ACHN (cell line): Measurements from ENCODE around the gene MUSK.
A peak's percentile ranks its signal among the peaks of the same experiment; 100 is the strongest.

ENCODE experiments used
- DNase-seq: peaks from one replicate; pipeline ENCODE4 v3.0.0-alpha.2; 2015
- in situ Hi-C: cut with HindIII; loops from 2 replicates; pipeline ENCODE4 v1.10.0; 2017; ENCODE audit warnings: low sequenced_read_pairs, low pct_ligation_motif_present, low pct_unique_long_range_greater_than_20kb

MUSK gene

DNA sequence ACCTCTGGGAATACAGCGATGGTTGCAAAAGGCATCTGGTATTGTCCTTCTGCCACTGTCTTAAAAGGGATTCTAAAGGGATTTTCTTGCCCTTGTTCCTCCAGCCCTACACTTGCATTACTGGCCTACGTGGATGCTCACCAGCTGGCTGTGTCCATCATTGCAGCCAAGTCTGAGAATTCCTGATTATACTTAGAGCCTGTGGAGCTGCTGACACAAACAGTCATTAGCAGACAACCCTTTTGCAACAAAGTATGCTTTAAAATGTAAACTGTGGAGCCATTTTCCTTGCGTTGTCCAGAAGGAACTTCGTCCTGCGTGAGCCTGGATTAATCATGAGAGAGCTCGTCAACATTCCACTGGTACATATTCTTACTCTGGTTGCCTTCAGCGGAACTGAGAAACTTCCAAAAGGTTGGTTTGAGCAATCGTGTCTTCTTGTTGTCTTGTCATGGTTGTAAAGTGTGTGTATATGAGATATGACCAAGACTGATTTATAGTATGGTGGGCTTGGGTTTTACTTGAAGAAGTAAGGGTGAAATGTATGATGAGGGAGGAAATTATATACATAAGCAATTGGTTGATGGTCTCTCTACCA is at the start of gene MUSK:
Gene MUSK, plus strand, starts transcription at position 222 of the 598 bp plus-strand sequence. Its CDS starts 114 bp downstream, at position 336.
- no peak for DNase-seq
- in situ Hi-C loops, result no loop called here

DNA sequence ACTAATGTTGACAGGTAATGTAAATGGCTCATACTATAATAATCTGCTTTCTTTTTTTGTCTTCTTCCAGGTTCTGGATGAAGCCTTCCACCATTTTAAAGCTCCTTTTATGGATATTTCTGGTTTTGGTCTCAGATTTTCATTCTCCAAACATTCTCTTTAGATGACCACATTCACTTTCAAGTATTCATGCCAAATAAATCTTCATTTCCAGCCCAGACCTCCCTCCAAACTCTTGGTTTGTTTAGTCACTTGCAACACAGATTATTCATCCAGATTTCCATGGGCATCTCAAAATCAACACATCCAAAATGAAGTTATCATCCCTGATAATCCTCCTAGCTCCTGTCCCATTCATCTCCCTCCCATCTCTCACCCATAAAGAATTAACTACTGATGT is 48.8 kb upstream of the MUSK start:
- in situ Hi-C loops, result no loop called here
- DNase-seq, result no peak

DNA sequence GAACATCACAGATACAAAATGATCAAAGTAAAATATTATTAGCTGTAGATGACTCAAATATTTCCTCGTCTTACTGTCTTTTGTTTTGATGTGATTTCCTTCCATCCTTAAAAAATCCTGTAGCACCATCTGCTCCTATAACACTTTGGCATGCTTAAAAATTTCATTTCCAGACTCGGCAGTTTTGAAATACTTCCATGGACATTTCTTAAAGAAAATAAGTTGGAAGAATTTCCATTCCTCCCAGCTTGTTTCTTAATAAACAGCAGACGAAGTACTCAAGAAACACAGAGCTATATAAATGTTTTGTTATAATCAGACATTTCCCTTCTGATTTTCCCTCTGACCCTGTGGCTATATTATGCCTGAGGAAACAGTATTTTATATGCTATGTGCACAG is 47.9 kb upstream of the MUSK start:
- in situ Hi-C loops, result no loop called here
- no peak for DNase-seq

DNA sequence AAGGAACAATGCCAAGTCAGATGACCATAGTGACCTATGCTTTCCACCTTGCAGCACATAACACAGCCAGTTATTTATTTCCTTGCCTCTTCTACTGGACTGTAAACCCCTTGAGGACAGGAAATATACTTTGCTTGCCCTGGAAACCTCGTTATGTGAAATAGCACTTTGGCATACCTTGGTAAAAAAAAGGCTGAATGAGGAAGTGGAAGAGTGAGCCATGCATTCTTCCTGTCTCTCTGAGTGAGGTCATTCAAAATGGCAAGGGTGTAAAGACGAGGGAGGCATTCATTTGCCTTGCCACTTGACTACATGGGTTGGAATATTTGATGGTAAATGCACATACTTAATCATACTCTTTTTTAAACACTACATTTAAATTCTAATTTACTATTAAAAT is 46.2 kb upstream of the MUSK start:
- DNase-seq, result no peak
- in situ Hi-C loops, result no loop called here

DNA sequence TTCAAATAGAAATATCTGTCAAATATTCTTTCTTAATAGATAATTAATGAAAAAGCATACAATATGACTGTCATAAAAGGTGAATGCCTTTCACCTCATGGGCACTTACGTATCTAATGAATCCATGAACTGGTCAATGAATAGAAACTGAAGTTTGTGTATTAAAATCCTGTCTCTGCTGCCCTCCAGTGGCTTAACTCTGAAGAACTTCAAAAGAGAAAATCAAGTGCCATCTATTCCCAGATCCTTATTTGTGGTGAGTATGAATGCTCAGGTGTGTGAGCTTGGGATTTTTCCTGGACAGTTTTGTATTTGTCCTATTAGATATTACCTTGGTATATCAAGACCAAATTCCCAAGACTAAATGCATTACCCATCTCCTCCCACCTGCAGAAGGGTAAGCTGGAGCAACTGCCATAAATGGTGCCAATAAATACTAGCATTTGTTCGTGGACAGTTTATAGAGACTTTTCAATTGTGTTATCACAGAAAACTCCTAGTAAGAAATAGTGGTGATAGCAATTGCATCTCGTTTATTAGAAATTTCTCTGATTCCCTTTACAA is 45.0 kb upstream of the MUSK start:
- in situ Hi-C loops, result no loop called here
- DNase-seq, result peak; percentile 57

DNA sequence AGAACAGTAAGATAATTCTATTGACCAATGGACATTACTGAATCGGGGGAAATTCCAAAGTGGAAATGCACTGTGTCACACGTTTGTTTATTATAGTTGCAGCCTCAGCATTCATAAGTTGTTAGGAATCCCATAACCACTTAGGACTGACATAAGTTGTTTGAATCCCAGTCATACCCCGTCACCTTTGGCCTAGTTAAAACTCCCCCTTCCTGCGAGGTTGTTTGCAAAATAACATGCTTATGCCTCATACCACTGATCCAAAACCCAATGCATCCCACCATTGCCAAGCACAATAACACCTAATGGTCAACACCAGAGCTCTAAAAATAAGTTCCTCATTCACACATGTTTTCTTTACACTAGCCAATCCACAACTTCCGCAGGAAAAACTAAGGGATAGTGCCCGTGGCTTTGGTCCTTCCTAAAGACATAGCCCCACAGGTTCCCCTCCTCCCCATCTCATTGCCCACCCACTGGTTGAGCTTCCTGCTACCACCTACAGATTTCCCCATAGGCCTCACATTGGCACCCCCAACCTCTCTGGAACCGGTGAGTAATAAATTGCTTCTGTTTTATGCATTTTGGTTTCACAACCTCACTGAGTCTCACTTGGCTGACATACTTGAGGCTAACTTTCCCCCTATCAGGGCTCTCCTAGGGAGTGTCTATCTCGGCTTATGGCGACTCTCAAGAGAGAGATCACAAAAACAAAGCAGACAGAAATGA is 42.3 kb upstream of the MUSK start:
- no peak for DNase-seq
- in situ Hi-C loops, result loop anchor here (25.0 kb wide), 1 partner anchor 686 kb away; no protein-coding TSS in a partner anchor

DNA sequence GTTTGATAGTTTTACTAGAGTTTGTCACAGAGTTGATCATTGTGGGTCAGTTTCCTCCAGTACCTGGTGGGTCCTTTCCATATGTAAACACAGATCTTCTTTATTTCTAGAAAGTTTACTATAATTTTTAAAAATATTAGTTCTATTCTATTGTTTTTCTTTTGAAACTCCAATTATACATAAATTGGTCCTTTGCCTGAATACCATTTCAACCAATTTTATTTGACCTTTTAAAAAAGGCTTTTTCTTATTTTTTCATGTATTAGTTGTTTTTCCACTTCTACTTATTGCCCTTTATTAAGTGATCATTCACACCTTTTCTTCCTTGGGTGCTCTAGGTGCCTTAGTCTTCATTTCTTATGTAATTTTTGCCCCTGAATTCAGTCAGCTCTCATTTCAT is 33.0 kb upstream of the MUSK start:
- no peak for DNase-seq
- in situ Hi-C loops, result loop anchor here (25.0 kb wide), 1 partner anchor 677 kb away; no protein-coding TSS in a partner anchor

DNA sequence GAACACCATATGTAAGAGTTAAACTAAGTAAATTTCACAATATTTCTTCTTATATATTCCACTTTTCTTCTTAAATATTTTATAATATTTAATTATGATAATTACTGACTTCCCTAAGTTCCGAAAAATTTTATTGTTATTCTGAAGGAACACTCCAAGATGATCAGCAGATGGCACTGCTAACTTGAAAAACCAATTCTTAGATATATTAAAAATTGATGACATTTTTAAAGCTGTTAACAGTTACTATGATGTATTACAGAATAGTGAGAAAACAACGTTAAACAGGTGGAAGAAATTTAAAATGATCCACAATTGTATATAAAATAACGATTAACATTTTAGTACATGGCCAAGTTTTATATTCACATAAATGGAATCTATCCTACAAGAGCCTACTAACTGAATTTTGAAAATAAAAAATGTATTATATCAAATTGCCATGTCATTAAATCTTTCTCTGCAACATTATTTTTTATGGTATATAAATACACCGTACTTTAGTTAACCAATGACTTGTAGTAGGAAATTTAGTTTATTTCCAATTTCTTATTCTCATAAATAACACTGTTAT is 30.1 kb upstream of the MUSK start:
- in situ Hi-C loops, result loop anchor here (25.0 kb wide), 1 partner anchor 674 kb away; no protein-coding TSS in a partner anchor

DNA sequence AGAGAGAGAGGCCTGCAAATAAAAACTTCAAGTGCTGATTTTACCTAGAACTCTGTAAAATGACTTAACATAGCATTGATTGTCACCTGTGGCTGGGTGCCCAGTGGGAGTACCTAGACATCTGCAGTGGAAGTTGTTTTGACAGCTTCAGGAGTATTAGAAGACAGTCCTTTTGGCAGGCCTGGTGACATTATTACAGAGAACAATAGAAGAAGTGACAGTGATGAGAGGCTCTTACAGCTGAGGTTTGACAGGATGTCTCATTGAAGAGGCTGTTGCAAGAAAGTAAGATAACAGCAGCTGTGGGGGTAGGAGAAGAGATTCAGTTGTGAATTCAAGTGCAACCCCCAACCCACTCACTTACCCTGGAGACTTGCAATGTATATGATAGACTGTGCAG is 27.9 kb upstream of the MUSK start:
- in situ Hi-C loops, result loop anchor here (25.0 kb wide), 1 partner anchor 672 kb away; no protein-coding TSS in a partner anchor
- DNase-seq, result no peak

More for the DNA sequence above, 30.1 kb upstream of the MUSK start:
- DNase-seq, result peak; percentile 50

DNA sequence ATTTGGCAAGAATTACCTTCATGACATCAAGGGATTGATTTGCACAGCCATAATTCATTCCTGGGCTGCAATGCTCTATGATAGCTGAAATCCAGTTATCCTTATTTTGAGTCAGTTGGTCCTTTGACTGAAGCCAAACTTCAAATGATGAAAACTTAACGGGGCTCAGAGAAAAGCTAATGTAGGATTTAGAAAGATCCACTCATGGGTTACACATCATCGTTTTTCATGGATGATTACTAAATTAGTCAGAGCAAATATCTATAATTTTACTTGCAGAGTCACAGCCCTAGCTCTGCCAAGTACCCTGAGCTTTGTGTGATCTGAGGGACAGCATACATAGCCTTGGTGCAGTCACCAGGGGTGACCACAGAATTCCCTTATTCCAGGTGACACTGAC is 27.3 kb upstream of the MUSK start:
- in situ Hi-C loops, result loop anchor here (25.0 kb wide), 1 partner anchor 671 kb away; no protein-coding TSS in a partner anchor

DNA sequence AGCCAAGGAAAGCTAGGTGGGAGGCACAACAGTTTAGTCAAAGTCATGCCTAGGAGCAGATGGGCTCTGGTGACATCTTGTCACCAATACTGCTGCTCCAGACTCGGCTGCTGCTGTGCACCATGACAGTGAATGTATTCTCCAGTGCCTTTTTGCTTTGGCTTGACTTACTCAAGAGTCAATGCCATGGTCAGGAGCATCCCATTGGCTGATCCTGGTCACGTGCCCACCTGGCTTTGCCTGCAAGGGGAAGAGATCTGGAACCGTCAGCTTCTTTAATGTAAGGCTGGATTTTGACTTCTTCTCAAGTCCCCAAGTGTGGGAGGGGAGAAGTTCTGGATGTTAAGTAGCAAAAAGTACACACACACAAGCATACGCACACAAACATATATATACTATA is 19.9 kb upstream of the MUSK start:
- in situ Hi-C loops, result loop anchor here (25.0 kb wide), 1 partner anchor 664 kb away; no protein-coding TSS in a partner anchor
- DNase-seq, result no peak

More for the DNA sequence above, 27.3 kb upstream of the MUSK start:
- no peak for DNase-seq

DNA sequence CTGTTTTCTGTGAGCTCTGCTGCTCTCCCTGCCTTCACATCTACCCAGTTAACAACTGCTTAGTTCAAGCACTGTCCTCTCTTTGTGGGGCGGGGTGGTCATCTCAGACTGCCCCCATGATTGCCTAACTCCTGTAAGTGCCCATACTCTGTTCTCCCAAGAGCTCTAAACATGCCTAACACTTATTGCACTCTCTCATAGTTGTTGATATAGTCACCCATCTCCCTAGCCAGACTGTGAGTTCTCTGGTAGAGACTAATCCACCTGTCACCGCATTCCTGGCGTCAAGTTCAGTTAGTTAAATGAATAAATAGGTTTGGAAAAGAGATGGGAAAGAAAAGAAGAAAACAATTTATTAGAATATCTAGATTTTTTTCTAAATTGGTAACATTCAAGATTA is 18.3 kb upstream of the MUSK start:
- no peak for DNase-seq
- in situ Hi-C loops, result no loop called here

DNA sequence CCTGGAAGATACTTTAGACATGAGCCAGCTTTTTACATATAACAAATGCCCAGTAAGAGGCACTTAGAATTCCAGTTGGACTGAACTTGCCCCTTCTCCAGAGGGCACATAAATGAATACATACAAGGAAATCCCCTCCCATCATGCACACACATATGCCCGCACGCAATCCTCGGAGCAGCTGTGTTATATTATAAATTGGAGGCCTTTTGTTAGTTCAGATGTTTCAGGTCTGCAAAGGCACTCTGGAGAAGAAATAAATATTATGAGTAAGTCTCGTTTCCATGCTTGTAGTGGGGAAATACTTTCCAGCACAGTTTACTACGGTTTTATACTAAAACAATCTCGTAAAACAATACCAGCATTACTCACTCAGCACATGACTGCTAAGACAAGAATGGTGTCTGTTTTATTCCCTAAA is 17.6 kb upstream of the MUSK start:
- in situ Hi-C loops, result no loop called here
- DNase-seq, result no peak

DNA sequence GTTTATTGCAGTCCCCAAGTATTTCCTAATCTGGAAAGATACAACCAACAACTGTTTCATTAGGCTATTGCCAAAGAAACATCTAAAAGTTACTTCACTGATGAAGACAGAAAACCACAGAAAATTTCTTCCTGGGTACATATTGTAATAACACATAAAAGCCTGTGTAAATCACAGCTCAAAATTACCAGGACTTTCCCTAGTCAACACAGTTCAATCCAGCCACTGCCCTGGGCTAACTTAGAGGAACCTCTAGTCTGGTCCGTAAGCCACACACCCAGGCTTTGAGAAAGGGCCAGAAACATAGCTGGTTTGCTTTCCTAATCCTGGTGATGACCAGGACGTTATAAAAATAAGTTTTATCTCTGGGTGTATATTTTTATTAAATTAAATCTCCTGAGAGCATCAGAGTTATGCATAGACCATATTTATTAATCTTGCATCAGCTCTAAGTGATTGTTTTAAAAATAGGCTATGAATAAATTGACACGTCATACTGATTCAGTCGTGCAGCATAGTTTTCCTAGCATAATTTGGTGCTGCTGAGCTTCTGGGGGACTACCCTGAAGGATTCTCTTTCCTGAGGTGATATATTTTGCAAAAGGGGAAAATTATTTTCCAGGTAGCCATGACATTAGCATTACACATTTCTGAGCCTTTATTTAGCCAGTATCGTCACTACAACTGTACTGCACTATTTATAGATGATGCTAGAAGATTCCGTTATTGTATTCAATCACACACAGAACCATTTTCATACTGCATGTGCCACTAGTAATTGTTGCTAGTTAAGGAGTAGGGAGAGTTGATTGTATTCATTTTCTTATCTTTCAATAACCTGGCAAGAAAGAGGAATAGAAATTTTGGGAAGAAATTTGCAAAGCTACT is 12.6 kb upstream of the MUSK start:
- in situ Hi-C loops, result no loop called here
- DNase-seq, result no peak

DNA sequence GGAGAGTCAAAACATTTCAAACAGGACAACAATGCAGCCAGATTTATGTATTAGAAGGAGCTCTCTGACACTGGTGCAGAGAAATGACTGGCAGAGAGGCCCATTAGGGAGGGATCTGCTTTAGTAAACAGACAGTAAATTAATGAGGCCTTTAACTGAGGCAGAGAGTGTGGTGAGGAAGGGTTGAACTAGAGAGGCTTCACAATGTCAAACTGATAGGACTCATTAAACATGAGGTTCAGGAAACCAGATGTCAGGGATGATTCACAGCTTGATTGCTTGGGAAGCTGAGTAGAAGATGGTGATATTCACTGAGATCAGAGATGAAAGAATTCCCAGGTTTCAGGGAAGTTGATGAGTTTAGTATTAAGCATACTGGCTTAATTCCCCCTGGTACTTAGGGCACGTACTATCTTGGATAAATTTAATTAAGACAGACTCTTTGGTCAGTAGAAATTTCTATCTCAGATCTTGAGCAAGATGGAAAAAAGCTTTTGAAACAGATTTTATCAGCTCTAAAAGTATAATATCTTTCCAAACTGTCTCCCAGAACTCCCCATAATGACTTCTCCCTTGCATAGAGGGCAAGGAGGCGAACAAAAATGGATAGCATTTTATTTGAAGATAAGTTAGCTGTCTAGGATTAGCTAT is 8.6 kb upstream of the MUSK start:
- in situ Hi-C loops, result no loop called here
- DNase-seq, result no peak

DNA sequence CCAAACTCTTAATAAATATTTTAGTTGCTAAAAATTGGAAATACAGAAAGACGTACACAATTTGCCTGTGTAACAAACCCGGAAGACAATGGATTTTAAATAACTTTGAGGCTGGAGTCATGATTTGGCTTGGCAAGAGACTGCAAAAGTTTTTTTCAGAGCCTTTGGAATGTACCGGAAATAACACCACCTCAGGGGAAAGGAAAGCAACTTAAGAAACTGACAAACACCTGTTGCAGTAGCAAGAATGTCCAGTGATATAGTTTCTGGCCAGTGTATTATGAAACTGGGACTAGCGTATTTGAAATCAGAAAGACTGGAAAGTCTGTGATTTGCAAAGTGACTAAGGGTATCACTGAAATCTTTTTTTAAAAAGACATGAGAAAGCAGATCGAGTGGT is 842 bp downstream of the MUSK start:
- no peak for DNase-seq
- in situ Hi-C loops, result no loop called here

DNA sequence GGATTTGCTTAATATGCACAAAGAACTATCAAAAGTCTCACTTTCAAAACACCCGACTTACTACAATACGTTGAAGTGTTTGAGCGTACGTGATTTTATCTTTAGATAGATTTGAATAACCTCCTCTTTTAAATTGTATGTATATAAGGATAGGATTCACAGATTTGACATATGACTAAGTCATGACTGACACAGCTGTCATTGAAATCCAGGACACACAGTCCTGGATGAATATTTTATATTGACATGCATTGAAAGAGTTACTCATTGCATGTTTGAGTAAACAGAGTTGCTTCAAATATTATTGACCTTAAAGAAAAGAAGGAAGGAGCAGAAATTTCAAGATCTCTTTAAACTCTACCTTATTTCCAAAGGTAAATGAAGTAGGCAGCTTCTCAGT is 3.3 kb downstream of the MUSK start:
- no peak for DNase-seq
- in situ Hi-C loops, result no loop called here
